ENCODE measurements around the gene DPCD. TPM values are rescaled to one million over a fixed set of nuclear protein-coding genes. Genes with fewer than 3 reads are reported as not detected.

The DPCD gene
- total RNA-seq, 1 experiment from 2014 or later, result 39.5 TPM

DNA sequence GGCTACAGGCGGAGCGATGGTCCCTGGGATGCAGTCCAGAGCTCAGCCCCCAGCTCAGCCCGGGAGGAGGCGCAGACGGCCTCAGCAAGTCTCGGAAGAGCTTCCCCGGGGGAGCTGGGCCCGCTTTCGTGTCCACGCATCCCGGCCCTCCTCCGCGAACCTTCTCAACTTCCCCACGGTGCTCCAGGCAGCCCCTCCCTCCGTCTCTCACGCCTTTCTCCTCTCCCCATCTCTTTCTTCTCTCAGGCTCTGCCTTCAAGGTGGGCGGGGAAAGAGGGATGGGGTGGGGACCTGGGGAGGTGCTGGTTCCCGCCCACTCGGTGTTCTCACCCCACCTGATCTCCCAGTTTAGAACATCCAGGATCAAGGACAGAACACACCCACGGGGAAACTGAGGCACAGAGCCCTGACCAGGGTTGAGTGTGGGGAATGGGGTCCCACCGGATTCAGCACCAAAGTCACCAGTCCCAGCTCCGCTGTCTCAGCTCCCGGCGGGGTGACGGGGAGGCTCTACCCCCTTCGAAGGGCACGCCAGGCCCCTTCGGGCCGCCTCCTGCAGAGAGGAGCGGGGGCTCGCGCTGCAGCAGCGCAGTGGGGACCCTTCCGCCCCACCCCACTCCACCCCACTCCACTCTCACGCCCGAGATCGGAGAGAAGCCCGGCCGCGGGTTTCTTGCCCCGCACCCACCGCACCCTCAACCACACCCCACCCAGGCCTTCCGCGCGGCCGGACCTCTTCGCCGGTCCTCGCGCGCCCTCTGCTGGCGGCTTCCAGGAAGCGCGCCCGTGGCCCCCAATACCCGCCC, 18.3 kb upstream of the DPCD start:
- peak overlapping the region; percentile 96 for H2AFZ ChIP-seq (ENCODE audit: low read depth, low read length, poor library complexity, severe bottlenecking)
- H3K79me2 ChIP-seq (ENCODE audit: insufficient read depth, low read length), result no peaks in the 10 kb centered on the region
- peak overlapping the region; percentile 100 for H3K4me2 ChIP-seq (ENCODE audit: low read length)
- no peaks in the 10 kb centered on the region for H4K20me1 ChIP-seq (ENCODE audit: insufficient read depth)
- DNase-seq (ENCODE audit: low read depth, low spot score), result peak; percentile 65
- H3K4me1 ChIP-seq (ENCODE audit: control insufficient read depth in 1 of 2, insufficient read depth in 2 of 2, low read length in 2 of 2), result peaks cover 11 to 22% of the 10 kb centered on the region in 2 experiments
- no peaks in the 10 kb centered on the region for H3K9me2 ChIP-seq (ENCODE audit: insufficient read depth)
- TF ChIP-seq SRF (IDR thresholded peaks at IDR 0.05; ENCODE audit: low read depth) (no peak), POLR2A (IDR thresholded peaks at IDR 0.05; ENCODE audit: borderline replicate concordance, extremely low read depth, insufficient read depth, insufficient read length) (peak; percentile 11), FOSL1 (IDR thresholded peaks at IDR 0.05; ENCODE audit: low read depth) (no peak), POLR2AphosphoS5 (IDR thresholded peaks at IDR 0.05; ENCODE audit: low read depth, low read length) (peak; percentile 42; the same call in 1 of the 2 replicates), SIN3A (IDR thresholded peaks at IDR 0.05; ENCODE audit: low read depth) (no peak), ZNF274 (IDR thresholded peaks at IDR 0.05; ENCODE audit: low read depth, low read length) (no peak), CBX3 (IDR thresholded peaks at IDR 0.05; ENCODE audit: low read depth) (no peak), EZH2 (IDR thresholded peaks at IDR 0.05) (no peak), EZH2phosphoT487 (IDR thresholded peaks at IDR 0.05; ENCODE audit: borderline replicate concordance) (no peak), JUND (IDR thresholded peaks at IDR 0.05) (no peak), RAD21 (IDR thresholded peaks at IDR 0.05; ENCODE audit: low read depth) (no peak), CEBPB (IDR thresholded peaks at IDR 0.05; ENCODE audit: low read depth) (no peak), YY1 (IDR thresholded peaks at IDR 0.05; ENCODE audit: extremely low read depth, insufficient replicate concordance, low read depth, low read length) (no peak), TCF7L2 (IDR thresholded peaks at IDR 0.05; ENCODE audit: borderline replicate concordance, extremely low read depth, insufficient read depth, insufficient read length) (no peak), EGR1 (IDR thresholded peaks at IDR 0.05; ENCODE audit: low read depth) (no peak), ELF1 (IDR thresholded peaks at IDR 0.05; ENCODE audit: borderline replicate concordance, low read depth) (no peak)
- TF ChIP-seq, protein P1, sequence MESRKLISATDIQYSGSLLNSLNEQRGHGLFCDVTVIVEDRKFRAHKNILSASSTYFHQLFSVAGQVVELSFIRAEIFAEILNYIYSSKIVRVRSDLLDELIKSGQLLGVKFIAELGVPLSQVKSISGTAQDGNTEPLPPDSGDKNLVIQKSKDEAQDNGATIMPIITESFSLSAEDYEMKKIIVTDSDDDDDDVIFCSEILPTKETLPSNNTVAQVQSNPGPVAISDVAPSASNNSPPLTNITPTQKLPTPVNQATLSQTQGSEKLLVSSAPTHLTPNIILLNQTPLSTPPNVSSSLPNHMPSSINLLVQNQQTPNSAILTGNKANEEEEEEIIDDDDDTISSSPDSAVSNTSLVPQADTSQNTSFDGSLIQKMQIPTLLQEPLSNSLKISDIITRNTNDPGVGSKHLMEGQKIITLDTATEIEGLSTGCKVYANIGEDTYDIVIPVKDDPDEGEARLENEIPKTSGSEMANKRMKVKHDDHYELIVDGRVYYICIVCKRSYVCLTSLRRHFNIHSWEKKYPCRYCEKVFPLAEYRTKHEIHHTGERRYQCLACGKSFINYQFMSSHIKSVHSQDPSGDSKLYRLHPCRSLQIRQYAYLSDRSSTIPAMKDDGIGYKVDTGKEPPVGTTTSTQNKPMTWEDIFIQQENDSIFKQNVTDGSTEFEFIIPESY (IDR thresholded peaks at IDR 0.05; ENCODE audit: extremely low read depth, insufficient replicate concordance, low read length), result no peak
- TF ChIP-seq, protein P2, sequence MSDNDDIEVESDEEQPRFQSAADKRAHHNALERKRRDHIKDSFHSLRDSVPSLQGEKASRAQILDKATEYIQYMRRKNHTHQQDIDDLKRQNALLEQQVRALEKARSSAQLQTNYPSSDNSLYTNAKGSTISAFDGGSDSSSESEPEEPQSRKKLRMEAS (IDR thresholded peaks at IDR 0.05), result no peak
- TF ChIP-seq, protein P3, sequence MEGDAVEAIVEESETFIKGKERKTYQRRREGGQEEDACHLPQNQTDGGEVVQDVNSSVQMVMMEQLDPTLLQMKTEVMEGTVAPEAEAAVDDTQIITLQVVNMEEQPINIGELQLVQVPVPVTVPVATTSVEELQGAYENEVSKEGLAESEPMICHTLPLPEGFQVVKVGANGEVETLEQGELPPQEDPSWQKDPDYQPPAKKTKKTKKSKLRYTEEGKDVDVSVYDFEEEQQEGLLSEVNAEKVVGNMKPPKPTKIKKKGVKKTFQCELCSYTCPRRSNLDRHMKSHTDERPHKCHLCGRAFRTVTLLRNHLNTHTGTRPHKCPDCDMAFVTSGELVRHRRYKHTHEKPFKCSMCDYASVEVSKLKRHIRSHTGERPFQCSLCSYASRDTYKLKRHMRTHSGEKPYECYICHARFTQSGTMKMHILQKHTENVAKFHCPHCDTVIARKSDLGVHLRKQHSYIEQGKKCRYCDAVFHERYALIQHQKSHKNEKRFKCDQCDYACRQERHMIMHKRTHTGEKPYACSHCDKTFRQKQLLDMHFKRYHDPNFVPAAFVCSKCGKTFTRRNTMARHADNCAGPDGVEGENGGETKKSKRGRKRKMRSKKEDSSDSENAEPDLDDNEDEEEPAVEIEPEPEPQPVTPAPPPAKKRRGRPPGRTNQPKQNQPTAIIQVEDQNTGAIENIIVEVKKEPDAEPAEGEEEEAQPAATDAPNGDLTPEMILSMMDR (IDR thresholded peaks at IDR 0.05 in 2 of 3, conservative IDR thresholded peaks at IDR 0.05 in 1 of 3; ENCODE audit: borderline replicate concordance in 1 of 3, insufficient read depth in 1 of 3, low read depth in 2 of 3, low read length in 2 of 3), result peak in 2 of 3 experiments; percentile 82 to 87; a peak in 4 of 6 replicates
- H3K9ac ChIP-seq (ENCODE audit: low read length), result peak overlapping the region; percentile 72
- peak; percentile 89 for ATAC-seq
- RAD21 ChIA-PET (ENCODE audit: low non-redundant PET in 1 of 2, low total read pairs in 2 of 2, uncharacterized antibody in 2 of 2, unreplicated experiment in 2 of 2), result interaction anchor here (0.6 to 3.7 kb wide), 13 partner anchors 18 to 474 kb away, joined by 3 to 31 read pairs (median 4); partner anchors contain the start of genes BTRC (in 1 of the 2), DPCD (in 1 of the 2) and POLL (in 1 of the 2)
- CTCF ChIA-PET, result interaction anchor here (0.6 to 3.8 kb wide), 32 partner anchors 11 to 1363 kb away, joined by 3 to 130 read pairs (median 6); partner anchors contain the start of genes DPCD and POLL
- POLR2A ChIA-PET, result interaction anchor here (0.6 to 2.8 kb wide), 6 partner anchors 172 to 408 kb away, joined by 3 to 14 read pairs (median 3); no protein-coding TSS in a partner anchor
- H3K27me3 ChIP-seq (ENCODE audit: insufficient read depth, low read length), result no peaks in the 10 kb centered on the region
- H3K9me3 ChIP-seq (ENCODE audit: control insufficient read depth in 1 of 2, insufficient read depth in 1 of 2, low read depth in 1 of 2, low read length in 2 of 2), result no peaks in the 10 kb centered on the region
- intact Hi-C loops (cut with micrococcal nuclease), result loop anchor here (1.0 to 10.0 kb wide), 5 partner anchors 269 to 505 kb away; partner anchors contain the start of gene KAZALD1
- H3K4me3 ChIP-seq (replicated peaks in 1 of 2; ENCODE audit: low read depth in 1 of 2, low read length in 2 of 2), result peak overlapping the region; percentile 62 to 66
- BruUV-seq (replicated peaks), result no TSS peak
- H3K36me3 ChIP-seq (ENCODE audit: control insufficient read depth in 1 of 2, insufficient read depth in 2 of 2, low read length in 2 of 2), result no peaks in the 10 kb centered on the region
- peak overlapping the region; percentile 48; the same call in 1 of the 2 replicates for H3K27ac ChIP-seq (ENCODE audit: low read depth, low read length)

Measured in HCT116 (cell line).